Keratinocyte (primary cell): ENCODE measurements around the gene OR2V2. TPM values are rescaled to one million over a fixed set of nuclear protein-coding genes. Genes with fewer than 3 reads are reported as not detected.

Experiments
- DNase-seq: peaks from one replicate; pipeline ENCODE4 v3.0.0-alpha.2; 2011; ENCODE audit warnings: low read depth, missing footprints, low spot score
- FAIRE-seq: peaks from 2 replicates; lab custom pipeline; 2011; peaks lifted over from hg19 to GRCh38; lab: Jason Lieb, UNC
- H2AFZ ChIP-seq: 2 replicates; pipeline ENCODE4 v1.6.0; 2012; ENCODE audit warnings: low read length, control low read depth, inconsistent platforms; ENCODE audit not compliant: control insufficient read depth
- H3K27ac ChIP-seq: 2 replicates; pipeline ENCODE4 v1.5.1; 2011; ENCODE audit warnings: low read length; ENCODE audit not compliant: control insufficient read depth, insufficient read depth
- H3K27me3 ChIP-seq: 3 replicates; pipeline ENCODE4 v1.6.0; 2011; ENCODE audit warnings: low read length; ENCODE audit not compliant: control insufficient read depth, insufficient read depth; ENCODE audit errors: extremely low read depth
- H3K36me3 ChIP-seq, 2 experiments: 2 replicates in 1 of 2; 3 replicates in 1 of 2; pipeline ENCODE4 v1.5.1; 2011; ENCODE audit warnings: low read length in 2 of 2, mild to moderate bottlenecking in 1 of 2; ENCODE audit not compliant: control insufficient read depth in 2 of 2, insufficient read depth in 2 of 2; ENCODE audit errors: extremely low read depth in 1 of 2
- H3K4me1 ChIP-seq: 3 replicates; pipeline ENCODE4 v1.5.1; 2011; ENCODE audit warnings: low read length; ENCODE audit not compliant: control insufficient read depth, insufficient read depth; ENCODE audit errors: extremely low read depth
- H3K4me2 ChIP-seq: 3 replicates; pipeline ENCODE4 v1.6.0; 2011; ENCODE audit warnings: low read depth, low read length; ENCODE audit not compliant: control insufficient read depth, insufficient read depth; ENCODE audit errors: extremely low read depth
- H3K4me3 ChIP-seq, 3 experiments: fragments of 200-600 bp in 1 of 3; sonication (generic) in 1 of 3; 2 replicates in 2 of 3; 3 replicates in 1 of 3; pipeline ENCODE4 v1.5.1; 2011 to 2016; ENCODE audit warnings: low read length in 3 of 3, mild to moderate bottlenecking in 3 of 3, control low read depth in 2 of 3, inconsistent platforms in 1 of 3, low read depth in 1 of 3, mixed read lengths in 1 of 3, mixed run types in 1 of 3, moderate library complexity in 1 of 3; ENCODE audit not compliant: control insufficient read depth in 2 of 3, insufficient read depth in 2 of 3; ENCODE audit errors: extremely low read depth in 1 of 3
- H3K79me2 ChIP-seq: 2 replicates; pipeline ENCODE4 v1.6.0; 2012; ENCODE audit warnings: low read length; ENCODE audit not compliant: control insufficient read depth, insufficient read depth
- H3K9ac ChIP-seq: 3 replicates; pipeline ENCODE4 v1.6.0; 2011; ENCODE audit warnings: low read length; ENCODE audit not compliant: control insufficient read depth, insufficient read depth; ENCODE audit errors: extremely low read depth
- H3K9me1 ChIP-seq: 3 replicates; pipeline ENCODE4 v1.6.0; 2011; ENCODE audit warnings: low read length; ENCODE audit not compliant: control insufficient read depth, insufficient read depth; ENCODE audit errors: extremely low read depth
- H3K9me3 ChIP-seq: 2 replicates; pipeline ENCODE4 v1.5.1; 2012; ENCODE audit warnings: low read depth, low read length; ENCODE audit not compliant: control insufficient read depth
- H4K20me1 ChIP-seq: 3 replicates; pipeline ENCODE4 v1.6.0; 2011; ENCODE audit warnings: low read length; ENCODE audit not compliant: control insufficient read depth, insufficient read depth; ENCODE audit errors: extremely low read depth
- EZH2 ChIP-seq: IDR thresholded peaks from one replicate; pipeline ENCODE4 v1.6.1; 2012; ENCODE audit warnings: inconsistent platforms, mild to moderate bottlenecking, low read length, moderate library complexity
- dilution Hi-C: fragments of 300-500 bp; cut with MboI; formaldehyde crosslinking; loops from one replicate; pipeline ENCODE4 v1.7.0; 2020; ENCODE audit warnings: low sequenced_read_pairs; ENCODE audit not compliant: extremely low pct_ligation_motif_present
- polyA plus RNA-seq, 5 experiments: library from polyadenylated mRNA; depleted of rRNA in 3 of 5; stranded (reverse) in 3 of 5; stranded (forward) in 1 of 5; unstranded in 1 of 5; fragments of >200 nt; gene quantifications; 1 replicate in 1 of 5; 2 replicates in 3 of 5; 3 replicates in 1 of 5; pipeline versions ENCODE4 v1.2.1 to v1.2.3, GENCODE V29; 2011 to 2012; ENCODE audit warnings: missing spikeins in 2 of 5, low read depth in 1 of 5, low replicate concordance in 1 of 5
- TF ChIP-seq, protein P1 (sequence below), 3 experiments: IDR thresholded peaks in 1 of 3; conservative IDR thresholded peaks in 1 of 3; optimal IDR thresholded peaks in 1 of 3; 2 replicates in 2 of 3; 3 replicates in 1 of 3; pipeline versions ENCODE3 to v1.5.1; 2011; ENCODE audit warnings: low read length in 3 of 3, mild to moderate bottlenecking in 3 of 3, moderate library complexity in 2 of 3, control low read depth in 1 of 3, inconsistent platforms in 1 of 3; ENCODE audit not compliant: insufficient read depth in 2 of 3; ENCODE audit errors: extremely low read depth in 1 of 3

OR2V2 gene
- polyA plus RNA-seq, 1 donor (not counting 4 experiments of a cell fraction or from before 2014, with no cell fraction given): not detected

DNA sequence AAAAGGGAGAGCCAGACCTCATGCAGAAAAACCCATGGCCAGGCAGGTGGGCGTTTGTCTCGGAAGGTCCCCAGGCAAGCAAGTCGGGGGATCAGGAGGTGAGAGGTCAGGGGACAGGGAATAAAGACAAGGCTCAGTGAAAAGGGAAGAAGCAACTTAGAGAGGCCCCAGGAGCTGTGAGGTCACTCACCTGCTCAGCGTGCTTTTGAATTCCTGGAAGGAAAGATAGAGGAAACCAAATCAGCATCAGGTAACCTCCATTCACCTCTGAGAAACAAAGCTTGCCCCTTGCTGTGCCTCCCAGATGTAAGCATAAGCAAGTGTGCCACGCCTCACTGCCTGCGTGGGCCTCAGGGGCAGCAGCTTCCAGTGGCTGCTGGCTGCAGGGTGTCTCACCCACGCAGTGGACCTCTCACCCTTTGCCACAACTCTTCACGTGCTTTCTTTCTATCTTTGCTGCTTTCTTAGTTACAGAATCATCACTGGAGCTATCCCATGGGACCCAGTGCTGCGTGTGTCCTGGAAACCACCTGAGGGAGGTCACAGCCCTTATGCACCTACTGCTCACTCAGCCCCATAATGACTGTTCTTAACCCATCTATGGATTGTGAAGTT, 51.6 kb downstream of the OR2V2 start:
- TF ChIP-seq, protein P1, sequence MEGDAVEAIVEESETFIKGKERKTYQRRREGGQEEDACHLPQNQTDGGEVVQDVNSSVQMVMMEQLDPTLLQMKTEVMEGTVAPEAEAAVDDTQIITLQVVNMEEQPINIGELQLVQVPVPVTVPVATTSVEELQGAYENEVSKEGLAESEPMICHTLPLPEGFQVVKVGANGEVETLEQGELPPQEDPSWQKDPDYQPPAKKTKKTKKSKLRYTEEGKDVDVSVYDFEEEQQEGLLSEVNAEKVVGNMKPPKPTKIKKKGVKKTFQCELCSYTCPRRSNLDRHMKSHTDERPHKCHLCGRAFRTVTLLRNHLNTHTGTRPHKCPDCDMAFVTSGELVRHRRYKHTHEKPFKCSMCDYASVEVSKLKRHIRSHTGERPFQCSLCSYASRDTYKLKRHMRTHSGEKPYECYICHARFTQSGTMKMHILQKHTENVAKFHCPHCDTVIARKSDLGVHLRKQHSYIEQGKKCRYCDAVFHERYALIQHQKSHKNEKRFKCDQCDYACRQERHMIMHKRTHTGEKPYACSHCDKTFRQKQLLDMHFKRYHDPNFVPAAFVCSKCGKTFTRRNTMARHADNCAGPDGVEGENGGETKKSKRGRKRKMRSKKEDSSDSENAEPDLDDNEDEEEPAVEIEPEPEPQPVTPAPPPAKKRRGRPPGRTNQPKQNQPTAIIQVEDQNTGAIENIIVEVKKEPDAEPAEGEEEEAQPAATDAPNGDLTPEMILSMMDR (optimal IDR thresholded peaks at IDR 0.05 in 1 of 3, IDR thresholded peaks at IDR 0.05 in 1 of 3, conservative IDR thresholded peaks at IDR 0.05 in 1 of 3; ENCODE audit: extremely low read depth in 1 of 3, insufficient read depth in 2 of 3, low read length in 3 of 3): no peak
- no peak for TF ChIP-seq EZH2
- Histone ChIP-seq H3K36me3 (peaks cover 12 to 25% of the 10 kb centered on the region in 2 experiments), H3K9me1 (no peaks in the 10 kb centered on the region), H3K27ac (no peak overlapping the region), H3K4me3 (no peak overlapping the region), H2AFZ (no peak overlapping the region), H3K4me2 (no peak overlapping the region), H3K9me3 (no peaks in the 10 kb centered on the region), H4K20me1 (no peaks in the 10 kb centered on the region), H3K79me2 (peaks cover 2% of the 10 kb centered on the region), H3K9ac (no peak overlapping the region), H3K27me3 (no peaks in the 10 kb centered on the region), H3K4me1 (peaks cover 10% of the 10 kb centered on the region)
- DNase-seq (no peak), FAIRE-seq (no peak)
- dilution Hi-C loops: no loop called here

DNA sequence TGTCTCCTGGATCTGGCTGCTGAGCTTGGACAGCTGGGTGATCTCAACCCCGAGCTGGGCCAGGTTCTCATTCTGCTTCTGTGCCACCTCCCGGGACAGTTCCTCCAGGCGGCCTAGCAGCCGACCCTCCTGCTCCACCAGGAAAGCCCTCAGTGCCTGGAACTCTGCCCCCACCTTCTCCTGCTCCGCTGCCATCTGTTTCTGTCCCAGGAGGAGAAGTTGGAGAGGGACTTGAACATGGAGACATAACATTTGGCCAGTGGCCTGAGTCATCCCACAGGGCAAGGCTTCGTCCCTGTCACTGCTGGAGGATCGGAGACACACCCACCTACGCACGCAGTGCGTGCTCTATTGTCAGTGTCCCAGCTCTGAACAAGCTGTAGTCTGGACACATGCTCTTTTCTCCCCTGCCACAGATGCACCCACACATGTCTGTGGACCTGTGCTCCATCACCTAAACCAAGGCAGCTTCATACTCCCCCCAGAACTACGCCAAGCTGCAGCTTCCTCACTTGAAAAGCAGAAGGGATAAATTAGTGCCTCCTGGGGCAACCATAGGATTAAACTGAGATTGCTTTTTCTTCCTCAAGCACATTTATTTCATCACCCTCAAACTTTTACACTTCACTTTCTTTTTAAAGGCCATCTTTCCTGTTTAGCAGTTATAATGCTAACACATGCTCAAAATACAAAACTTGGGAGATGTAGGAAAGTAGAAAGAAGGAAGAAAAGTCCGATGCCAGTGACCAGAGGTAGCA, 52.7 kb downstream of the OR2V2 start:
- Histone ChIP-seq H3K27me3 (no peaks in the 10 kb centered on the region), H3K9me3 (no peaks in the 10 kb centered on the region), H3K9me1 (no peaks in the 10 kb centered on the region), H3K4me2 (no peak overlapping the region), H4K20me1 (no peaks in the 10 kb centered on the region), H3K4me3 (no peak overlapping the region), H2AFZ (no peak overlapping the region), H3K36me3 (peaks cover 9 to 20% of the 10 kb centered on the region in 2 experiments), H3K27ac (no peak overlapping the region), H3K4me1 (peaks cover 10% of the 10 kb centered on the region), H3K9ac (no peak overlapping the region), H3K79me2 (peaks cover 4% of the 10 kb centered on the region)
- dilution Hi-C loops: no loop called here
- TF ChIP-seq, protein P1 (optimal IDR thresholded peaks at IDR 0.05 in 1 of 3, IDR thresholded peaks at IDR 0.05 in 1 of 3, conservative IDR thresholded peaks at IDR 0.05 in 1 of 3; ENCODE audit: extremely low read depth in 1 of 3, insufficient read depth in 2 of 3, low read length in 3 of 3): no peak
- no peak for TF ChIP-seq EZH2
- FAIRE-seq (no peak), DNase-seq (no peak)
